HepG2 (cell line): ENCODE results near the gene CISD3. TPM values are rescaled to one million over a fixed set of nuclear protein-coding genes. Genes with fewer than 3 reads are reported as not detected.

ENCODE experiments used
- CAMTA2 ChIP-seq: sonication (generic); formaldehyde crosslinking; IDR thresholded peaks from 2 replicates; pipeline ENCODE4 v1.4.0; 2020; ENCODE audit warnings: mild to moderate bottlenecking, missing genetic modification reagents, borderline replicate concordance
- CBX5 ChIP-seq: sonication (generic); formaldehyde crosslinking; IDR thresholded peaks from 2 replicates; pipeline ENCODE4 v1.4.0; 2020; ENCODE audit warnings: missing genetic modification reagents, borderline replicate concordance
- HDAC1 ChIP-seq: sonication (generic); formaldehyde crosslinking; IDR thresholded peaks from 2 replicates; pipeline ENCODE4 v1.5.1; 2020; ENCODE audit warnings: mild to moderate bottlenecking, missing genetic modification reagents
- HES4 ChIP-seq: sonication (generic); formaldehyde crosslinking; IDR thresholded peaks from 2 replicates; pipeline ENCODE4 v1.9.0; 2021; ENCODE audit warnings: mild to moderate bottlenecking, missing genetic modification reagents, borderline replicate concordance
- KDM4B ChIP-seq: sonication (generic); formaldehyde crosslinking; IDR thresholded peaks from 2 replicates; pipeline ENCODE4 v1.4.0; 2020; ENCODE audit warnings: missing genetic modification reagents
- KDM6A ChIP-seq: IDR thresholded peaks from 2 replicates; pipeline ENCODE4 v1.6.1; 2016; ENCODE audit warnings: low read depth
- MAFG ChIP-seq: sonication (generic); formaldehyde crosslinking; IDR thresholded peaks from 2 replicates; pipeline ENCODE4 v1.5.1; 2020; ENCODE audit warnings: mild to moderate bottlenecking, missing genetic modification reagents
- NFAT5 ChIP-seq: sonication (generic); formaldehyde crosslinking; IDR thresholded peaks from 2 replicates; pipeline ENCODE4 v1.4.0; 2020; ENCODE audit warnings: missing genetic modification reagents
- SMYD3 ChIP-seq: sonication (generic); formaldehyde crosslinking; IDR thresholded peaks from 2 replicates; pipeline ENCODE4 v1.8.1; 2023; ENCODE audit warnings: mild to moderate bottlenecking, missing genetic modification reagents
- SOX6 ChIP-seq, 2 experiments: fragments of 450-650 bp in 1 of 2; sonication (generic) in 1 of 2; formaldehyde crosslinking in 1 of 2; IDR thresholded peaks; 2 replicates each; pipeline versions ENCODE4 v1.4.0 to v1.6.1; 2017 to 2020; ENCODE audit warnings: antibody characterized with exemption in 1 of 2, mild to moderate bottlenecking in 1 of 2, missing genetic modification reagents in 1 of 2
- TEAD3 ChIP-seq: optimal IDR thresholded peaks from 2 replicates; pipeline ENCODE3; 2016; ENCODE audit warnings: borderline replicate concordance
- THRA ChIP-seq: sonication (generic); formaldehyde crosslinking; IDR thresholded peaks from 2 replicates; pipeline ENCODE4 v1.4.0; 2020; ENCODE audit warnings: missing genetic modification reagents, borderline replicate concordance
- ZBTB7A ChIP-seq: sonication (generic); formaldehyde crosslinking; IDR thresholded peaks from 2 replicates; pipeline ENCODE4 v1.8.0; 2022; ENCODE audit warnings: mild to moderate bottlenecking, missing genetic modification reagents
- ZMYM3 ChIP-seq: sonication (generic); formaldehyde crosslinking; IDR thresholded peaks from 2 replicates; pipeline ENCODE4 v1.5.1; 2020; ENCODE audit warnings: mild to moderate bottlenecking, missing genetic modification reagents
- ZNF317 ChIP-seq: sonication (generic); formaldehyde crosslinking; IDR thresholded peaks from 2 replicates; pipeline ENCODE4 v1.5.0; 2020; ENCODE audit warnings: mild to moderate bottlenecking, missing genetic modification reagents
- ZNF841 ChIP-seq: sonication (generic); formaldehyde crosslinking; IDR thresholded peaks from 2 replicates; pipeline ENCODE4 v1.8.1; 2023; ENCODE audit warnings: missing genetic modification reagents, borderline replicate concordance
- polyA plus RNA-seq, 8 experiments: library from polyadenylated mRNA; depleted of rRNA in 3 of 8; stranded (reverse) in 7 of 8; unstranded in 1 of 8; fragments of >200 nt; fragmentation: Illumina TruSeq in 4 of 8; extraction: Trizol in 4 of 8; gene quantifications; 2 replicates each; pipeline versions ENCODE4 v1.2.1 to v1.2.3, GENCODE V29; 2011 to 2016; ENCODE audit warnings: low read depth in 4 of 8, missing spikeins in 1 of 8, mixed read lengths in 1 of 8; ENCODE audit not compliant: insufficient read depth in 1 of 8
- total RNA-seq, 5 experiments: library from RNA; depleted of rRNA; stranded (reverse); fragments of >200 nt; fragmentation: Illumina TruSeq; extraction: Trizol; gene quantifications; 2 replicates each; pipeline ENCODE4 v1.2.3, GENCODE V29; 2016; ENCODE audit warnings: low read depth in 1 of 5
- TF ChIP-seq, protein P1 (sequence below): sonication (generic); formaldehyde crosslinking; IDR thresholded peaks from 2 replicates; pipeline ENCODE4 v1.4.0; 2020; ENCODE audit warnings: missing genetic modification reagents, low read depth, mild to moderate bottlenecking, borderline replicate concordance
- TF ChIP-seq, protein P2 (sequence below): sonication (generic); formaldehyde crosslinking; IDR thresholded peaks from 2 replicates; pipeline ENCODE4 v1.8.0; 2023; ENCODE audit warnings: mild to moderate bottlenecking, missing genetic modification reagents

Gene CISD3
- total and polyA plus RNA-seq, 2 of the 13 experiments (the other 11 are each of a cell fraction or from before 2014, with no cell fraction given), result 30.0 to 34.1 TPM

DNA sequence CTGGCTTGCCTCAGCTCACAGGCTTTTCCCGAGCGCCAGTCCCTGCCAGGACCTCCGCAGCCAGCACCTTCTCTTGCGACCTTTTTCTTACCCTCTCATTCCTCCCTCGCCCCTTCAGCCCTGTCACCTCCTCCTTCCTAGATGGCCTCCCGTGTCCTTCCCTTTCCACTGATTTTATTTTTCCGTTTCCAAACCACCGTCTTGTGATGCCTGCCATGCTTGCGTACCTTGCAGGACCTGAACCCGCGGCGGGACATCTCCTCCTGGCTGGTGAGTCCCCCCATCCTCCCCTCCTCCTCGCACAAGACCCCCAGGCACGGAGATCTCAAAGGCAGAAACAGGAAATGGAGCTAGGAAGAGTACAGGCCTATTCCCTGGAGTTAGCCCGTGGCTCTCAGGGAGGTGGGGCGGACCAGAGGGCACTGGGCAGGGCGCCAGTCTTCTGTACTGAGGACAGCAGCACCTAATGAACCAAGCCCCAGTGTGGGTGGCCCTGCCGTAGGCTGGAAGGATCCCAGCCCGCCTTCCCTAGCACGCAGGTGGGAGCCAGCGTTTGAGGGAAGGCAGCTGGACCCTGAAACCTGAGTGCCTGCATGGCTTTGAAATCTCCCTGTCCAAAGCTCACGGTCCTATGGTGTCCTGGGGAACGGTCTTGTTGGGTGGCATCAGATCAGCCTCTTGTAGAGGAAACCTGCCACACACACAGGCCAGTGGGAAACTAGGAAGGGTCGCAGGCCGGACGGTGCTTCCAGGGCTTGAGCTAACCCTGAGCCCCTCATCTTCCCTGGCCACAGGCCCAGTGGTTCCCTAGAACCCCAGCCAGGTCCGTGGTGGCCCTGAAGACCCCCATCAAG is 612 bp downstream of the CISD3 start (continued):
- TF ChIP-seq, protein P1, sequence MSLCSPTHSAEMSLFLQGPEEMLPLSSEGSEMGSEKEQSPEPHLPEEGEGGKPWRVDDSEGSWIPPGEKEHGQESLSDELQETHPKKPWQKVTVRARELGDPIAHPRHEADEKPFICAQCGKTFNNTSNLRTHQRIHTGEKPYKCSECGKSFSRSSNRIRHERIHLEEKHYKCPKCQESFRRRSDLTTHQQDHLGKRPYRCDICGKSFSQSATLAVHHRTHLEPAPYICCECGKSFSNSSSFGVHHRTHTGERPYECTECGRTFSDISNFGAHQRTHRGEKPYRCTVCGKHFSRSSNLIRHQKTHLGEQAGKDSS (CRISPR knock-in tag), result peak; percentile 45
- TF ChIP-seq ZBTB7A (CRISPR knock-in tag) (peak; percentile 85; the same call in 1 of the 2 replicates), SMYD3 (CRISPR knock-in tag) (0 out of 2 replicates have a peak, but pooled peaks have one; percentile 78), THRA (CRISPR knock-in tag) (peak; percentile 48; the same call in 1 of the 2 replicates), MAFG (CRISPR knock-in tag) (peak; percentile 41; the same call in 1 of the 2 replicates), SOX6 (IDR thresholded peaks at IDR 0.05) (no peak), SOX6 (CRISPR knock-in tag; IDR thresholded peaks at IDR 0.05) (peak; percentile 54), KDM6A (CRISPR knock-in tag) (peak; percentile 51), NFAT5 (CRISPR knock-in tag) (no peak), HES4 (CRISPR knock-in tag) (no peak; the same call in 1 of the 2 replicates), CAMTA2 (CRISPR knock-in tag) (peak; percentile 38; the same call in 1 of the 2 replicates), ZNF841 (no peak), ZNF317 (no peak), ZMYM3 (CRISPR knock-in tag) (0 out of 2 replicates have a peak, but pooled peaks have one; percentile 35), HDAC1 (CRISPR knock-in tag) (peak; percentile 78), TEAD3 (no peak), KDM4B (CRISPR knock-in tag) (0 out of 2 replicates have a peak, but pooled peaks have one; percentile 53), CBX5 (CRISPR knock-in tag) (peak; percentile 10; the same call in 1 of the 2 replicates)
- TF ChIP-seq, protein P2, sequence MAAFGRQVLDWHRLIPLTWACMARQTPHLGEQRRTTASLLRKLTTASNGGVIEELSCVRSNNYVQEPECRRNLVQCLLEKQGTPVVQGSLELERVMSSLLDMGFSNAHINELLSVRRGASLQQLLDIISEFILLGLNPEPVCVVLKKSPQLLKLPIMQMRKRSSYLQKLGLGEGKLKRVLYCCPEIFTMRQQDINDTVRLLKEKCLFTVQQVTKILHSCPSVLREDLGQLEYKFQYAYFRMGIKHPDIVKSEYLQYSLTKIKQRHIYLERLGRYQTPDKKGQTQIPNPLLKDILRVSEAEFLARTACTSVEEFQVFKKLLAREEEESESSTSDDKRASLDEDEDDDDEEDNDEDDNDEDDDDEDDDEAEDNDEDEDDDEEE, result 0 out of 2 replicates have a peak, but pooled peaks have one; percentile 51
